Measurements from ENCODE around the gene OR4M1.
"Not testable (repeated sequence)": the region's sequence is repeated elsewhere in the genome, so short reads cannot be mapped to it uniquely, and the experiment has no call there.

DNA sequence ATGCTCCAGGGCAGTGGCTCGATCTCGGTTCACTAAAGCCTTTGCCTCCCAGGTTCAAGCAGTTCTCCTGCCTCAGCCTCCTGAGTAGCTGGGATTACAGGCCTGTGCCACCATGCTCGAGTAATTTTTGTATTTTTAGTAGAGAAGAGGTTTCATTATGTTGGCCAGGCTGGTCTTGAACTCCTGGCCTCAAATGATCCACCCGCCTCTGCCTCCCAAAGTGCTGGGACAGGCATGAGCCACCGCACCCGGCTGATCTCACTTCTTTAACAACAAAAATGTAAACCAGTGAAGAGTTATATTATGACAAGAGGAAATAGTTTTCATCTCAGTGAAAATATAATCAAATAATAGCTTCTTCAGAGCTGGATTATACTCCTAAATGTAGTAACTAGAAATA, 14.0 kb downstream of the OR4M1 start:
- TF ChIP-seq, protein P1, sequence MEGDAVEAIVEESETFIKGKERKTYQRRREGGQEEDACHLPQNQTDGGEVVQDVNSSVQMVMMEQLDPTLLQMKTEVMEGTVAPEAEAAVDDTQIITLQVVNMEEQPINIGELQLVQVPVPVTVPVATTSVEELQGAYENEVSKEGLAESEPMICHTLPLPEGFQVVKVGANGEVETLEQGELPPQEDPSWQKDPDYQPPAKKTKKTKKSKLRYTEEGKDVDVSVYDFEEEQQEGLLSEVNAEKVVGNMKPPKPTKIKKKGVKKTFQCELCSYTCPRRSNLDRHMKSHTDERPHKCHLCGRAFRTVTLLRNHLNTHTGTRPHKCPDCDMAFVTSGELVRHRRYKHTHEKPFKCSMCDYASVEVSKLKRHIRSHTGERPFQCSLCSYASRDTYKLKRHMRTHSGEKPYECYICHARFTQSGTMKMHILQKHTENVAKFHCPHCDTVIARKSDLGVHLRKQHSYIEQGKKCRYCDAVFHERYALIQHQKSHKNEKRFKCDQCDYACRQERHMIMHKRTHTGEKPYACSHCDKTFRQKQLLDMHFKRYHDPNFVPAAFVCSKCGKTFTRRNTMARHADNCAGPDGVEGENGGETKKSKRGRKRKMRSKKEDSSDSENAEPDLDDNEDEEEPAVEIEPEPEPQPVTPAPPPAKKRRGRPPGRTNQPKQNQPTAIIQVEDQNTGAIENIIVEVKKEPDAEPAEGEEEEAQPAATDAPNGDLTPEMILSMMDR (conservative IDR thresholded peaks at IDR 0.05 in 1 of 2, IDR thresholded peaks at IDR 0.05 in 1 of 2; ENCODE audit: low read depth in 1 of 2, low read length in 2 of 2), result not testable (repeated sequence)
- TF ChIP-seq EZH2 (IDR thresholded peaks at IDR 0.05; ENCODE audit: low read length, missing control alignments), result not testable (repeated sequence)

Data from fibroblast of lung (primary cell).